22Rv1 (cell line): Measurements from ENCODE around the gene TTC32.

ENCODE experiments used
- CTCF ChIP-seq: fragments of 450-650 bp; IDR thresholded peaks from 2 replicates; pipeline ENCODE4 v1.5.1; 2017; ENCODE audit warnings: mild to moderate bottlenecking
- ZFX ChIP-seq: fragments of 450-650 bp; IDR thresholded peaks from 2 replicates; pipeline ENCODE4 v1.6.1; 2017; ENCODE audit warnings: antibody characterized with exemption, borderline replicate concordance

DNA sequence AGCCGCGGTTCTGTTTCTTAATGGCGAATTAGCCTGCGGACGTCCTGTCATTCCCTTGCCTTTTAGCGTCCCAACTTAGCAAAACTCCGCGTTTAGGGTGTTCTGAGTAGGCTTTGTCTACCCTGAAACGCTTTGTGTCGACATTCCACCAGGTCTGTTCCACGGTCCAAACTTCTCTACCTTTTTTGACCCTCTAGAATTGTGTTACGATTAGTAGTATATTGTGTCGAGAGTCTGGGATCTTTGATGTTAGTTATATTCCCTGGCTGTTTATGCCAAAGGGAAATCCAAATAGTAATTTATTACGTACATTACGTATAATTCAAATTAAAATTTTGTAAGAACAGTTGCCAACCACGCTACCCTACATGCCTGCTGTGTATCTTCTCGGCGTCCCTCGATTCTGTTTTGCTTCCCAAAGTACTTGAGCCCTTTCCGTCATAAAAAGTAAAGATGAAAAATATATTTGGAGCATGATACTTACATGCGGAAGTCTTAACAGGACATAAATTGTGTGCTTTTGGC lies 495 bp upstream of the TTC32 start:
- TF ChIP-seq CTCF: no peak
- no peak for TF ChIP-seq ZFX
